ENCODE measurements around the gene CADPS.

GRCh38 chr3:62370858-62371719 is 504.1 kb downstream of the CADPS start:
- no peak for TF ChIP-seq POLR2A (IDR thresholded peaks at IDR 0.05)
- TF ChIP-seq CTCF (IDR thresholded peaks at IDR 0.05), result no peak
